ENCODE results near the gene ZNF442. TPM values are rescaled to one million over a fixed set of nuclear protein-coding genes. Genes with fewer than 3 reads are reported as not detected.

The ZNF442 gene
- total RNA-seq, 1 experiment from 2014 or later, result not detected

DNA sequence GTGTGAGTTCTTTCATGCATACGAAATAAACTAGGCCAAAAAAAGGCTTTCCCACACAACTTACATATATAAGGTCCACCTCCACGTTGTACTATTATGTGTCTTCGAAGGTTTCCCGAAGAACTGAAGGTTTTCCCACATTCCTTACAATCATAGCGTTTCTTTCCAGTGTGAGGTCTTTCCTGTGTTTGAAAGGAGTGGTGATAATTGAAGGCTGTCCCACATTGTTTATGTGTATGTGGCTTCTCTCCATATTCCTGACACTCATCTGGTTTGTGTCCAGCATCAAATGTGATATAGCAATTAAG lies 14.6 kb downstream of the ZNF442 start:
- intact Hi-C loops (cut with micrococcal nuclease), result no loop called here
- H3K36me3 ChIP-seq (ENCODE audit: control insufficient read depth in 1 of 2, insufficient read depth in 2 of 2, low read length in 2 of 2), result no peaks in the 10 kb centered on the region
- ChIA-PET POLR2A (no interaction called here), RAD21 (ENCODE audit: low non-redundant PET in 1 of 2, low total read pairs in 2 of 2, uncharacterized antibody in 2 of 2, unreplicated experiment in 2 of 2) (no interaction called here), CTCF (no interaction called here)
- TF ChIP-seq SP1 (IDR thresholded peaks at IDR 0.05; ENCODE audit: low read depth) (no peak), ELF1 (IDR thresholded peaks at IDR 0.05; ENCODE audit: borderline replicate concordance, low read depth) (no peak), ZFX (IDR thresholded peaks at IDR 0.05) (no peak), POLR2AphosphoS5 (IDR thresholded peaks at IDR 0.05; ENCODE audit: low read depth, low read length) (no peak), EGR1 (IDR thresholded peaks at IDR 0.05; ENCODE audit: low read depth) (no peak), EZH2phosphoT487 (IDR thresholded peaks at IDR 0.05; ENCODE audit: borderline replicate concordance) (no peak), FOSL1 (IDR thresholded peaks at IDR 0.05; ENCODE audit: low read depth) (no peak), POLR2A (IDR thresholded peaks at IDR 0.05; ENCODE audit: borderline replicate concordance, extremely low read depth, insufficient read depth, insufficient read length) (no peak), EZH2 (IDR thresholded peaks at IDR 0.05) (no peak)
- TF ChIP-seq, protein P1, sequence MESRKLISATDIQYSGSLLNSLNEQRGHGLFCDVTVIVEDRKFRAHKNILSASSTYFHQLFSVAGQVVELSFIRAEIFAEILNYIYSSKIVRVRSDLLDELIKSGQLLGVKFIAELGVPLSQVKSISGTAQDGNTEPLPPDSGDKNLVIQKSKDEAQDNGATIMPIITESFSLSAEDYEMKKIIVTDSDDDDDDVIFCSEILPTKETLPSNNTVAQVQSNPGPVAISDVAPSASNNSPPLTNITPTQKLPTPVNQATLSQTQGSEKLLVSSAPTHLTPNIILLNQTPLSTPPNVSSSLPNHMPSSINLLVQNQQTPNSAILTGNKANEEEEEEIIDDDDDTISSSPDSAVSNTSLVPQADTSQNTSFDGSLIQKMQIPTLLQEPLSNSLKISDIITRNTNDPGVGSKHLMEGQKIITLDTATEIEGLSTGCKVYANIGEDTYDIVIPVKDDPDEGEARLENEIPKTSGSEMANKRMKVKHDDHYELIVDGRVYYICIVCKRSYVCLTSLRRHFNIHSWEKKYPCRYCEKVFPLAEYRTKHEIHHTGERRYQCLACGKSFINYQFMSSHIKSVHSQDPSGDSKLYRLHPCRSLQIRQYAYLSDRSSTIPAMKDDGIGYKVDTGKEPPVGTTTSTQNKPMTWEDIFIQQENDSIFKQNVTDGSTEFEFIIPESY (IDR thresholded peaks at IDR 0.05; ENCODE audit: extremely low read depth, insufficient replicate concordance, low read length), result no peak
- TF ChIP-seq, protein P2, sequence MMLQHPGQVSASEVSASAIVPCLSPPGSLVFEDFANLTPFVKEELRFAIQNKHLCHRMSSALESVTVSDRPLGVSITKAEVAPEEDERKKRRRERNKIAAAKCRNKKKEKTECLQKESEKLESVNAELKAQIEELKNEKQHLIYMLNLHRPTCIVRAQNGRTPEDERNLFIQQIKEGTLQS (IDR thresholded peaks at IDR 0.05), result no peak
- H3K27me3 ChIP-seq (ENCODE audit: insufficient read depth, low read length), result no peaks in the 10 kb centered on the region
- ATAC-seq (no peak), DNase-seq (ENCODE audit: low read depth, low spot score) (no peak)
- H4K20me1 ChIP-seq (ENCODE audit: insufficient read depth), result no peaks in the 10 kb centered on the region
- H3K79me2 ChIP-seq (ENCODE audit: insufficient read depth, low read length), result no peaks in the 10 kb centered on the region
- no peaks in the 10 kb centered on the region for H3K4me1 ChIP-seq (ENCODE audit: control insufficient read depth in 1 of 2, insufficient read depth in 2 of 2, low read length in 2 of 2)
- no peak overlapping the region for H3K9ac ChIP-seq (ENCODE audit: low read length)
- peaks cover 28 to 32% of the 10 kb centered on the region in 2 experiments; a peak in 2 of 4 replicates for H3K9me3 ChIP-seq (ENCODE audit: control insufficient read depth in 1 of 2, insufficient read depth in 1 of 2, low read depth in 1 of 2, low read length in 2 of 2)
- no TSS peak for BruUV-seq (replicated peaks)
- no peak overlapping the region for H3K4me3 ChIP-seq (replicated peaks in 1 of 2; ENCODE audit: low read depth in 1 of 2, low read length in 2 of 2)
- H3K9me2 ChIP-seq (ENCODE audit: insufficient read depth), result no peaks in the 10 kb centered on the region
- H3K27ac ChIP-seq (ENCODE audit: low read depth, low read length), result no peak overlapping the region
- H3K4me2 ChIP-seq (ENCODE audit: low read length), result no peak overlapping the region
- H2AFZ ChIP-seq (ENCODE audit: low read depth, low read length, poor library complexity, severe bottlenecking), result no peak overlapping the region

Data from HCT116 (cell line).